ENCODE results near the gene CLMP.

DNA sequence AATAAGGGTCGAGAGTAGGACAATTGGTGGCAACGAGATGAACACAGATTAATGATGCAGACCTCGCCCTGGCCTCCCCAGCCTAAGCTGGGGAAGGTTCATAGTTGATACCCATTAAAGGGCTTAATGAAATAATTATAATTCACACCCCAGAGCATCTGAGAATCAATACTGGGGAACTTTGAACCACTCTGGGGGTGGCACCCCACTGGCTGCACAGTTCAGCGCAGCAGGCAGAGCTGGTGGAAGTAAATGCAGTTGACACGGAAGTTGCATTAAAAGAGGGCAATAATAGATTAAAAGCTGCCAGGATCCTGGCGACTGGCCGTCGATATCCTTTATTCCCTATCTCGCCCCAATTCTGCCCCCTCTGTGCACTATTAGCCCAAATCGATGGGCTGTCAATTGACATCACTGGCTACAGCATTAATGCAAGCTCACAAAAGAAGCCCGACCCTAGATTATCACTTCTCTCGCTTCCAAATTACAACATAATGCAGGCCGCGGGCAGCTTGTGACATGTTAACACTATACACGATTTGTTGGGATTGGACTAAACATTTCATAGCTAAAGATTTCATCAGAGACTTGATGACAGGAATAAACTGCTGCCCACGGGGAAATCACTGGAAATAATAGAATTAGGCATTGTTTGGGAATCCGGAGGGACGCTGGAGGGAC is 147.6 kb downstream of the CLMP start:
- TF ChIP-seq TAF1 (IDR thresholded peaks at IDR 0.05; ENCODE audit: borderline replicate concordance, insufficient read depth, low read length) = no peak
- TF ChIP-seq, protein P1, sequence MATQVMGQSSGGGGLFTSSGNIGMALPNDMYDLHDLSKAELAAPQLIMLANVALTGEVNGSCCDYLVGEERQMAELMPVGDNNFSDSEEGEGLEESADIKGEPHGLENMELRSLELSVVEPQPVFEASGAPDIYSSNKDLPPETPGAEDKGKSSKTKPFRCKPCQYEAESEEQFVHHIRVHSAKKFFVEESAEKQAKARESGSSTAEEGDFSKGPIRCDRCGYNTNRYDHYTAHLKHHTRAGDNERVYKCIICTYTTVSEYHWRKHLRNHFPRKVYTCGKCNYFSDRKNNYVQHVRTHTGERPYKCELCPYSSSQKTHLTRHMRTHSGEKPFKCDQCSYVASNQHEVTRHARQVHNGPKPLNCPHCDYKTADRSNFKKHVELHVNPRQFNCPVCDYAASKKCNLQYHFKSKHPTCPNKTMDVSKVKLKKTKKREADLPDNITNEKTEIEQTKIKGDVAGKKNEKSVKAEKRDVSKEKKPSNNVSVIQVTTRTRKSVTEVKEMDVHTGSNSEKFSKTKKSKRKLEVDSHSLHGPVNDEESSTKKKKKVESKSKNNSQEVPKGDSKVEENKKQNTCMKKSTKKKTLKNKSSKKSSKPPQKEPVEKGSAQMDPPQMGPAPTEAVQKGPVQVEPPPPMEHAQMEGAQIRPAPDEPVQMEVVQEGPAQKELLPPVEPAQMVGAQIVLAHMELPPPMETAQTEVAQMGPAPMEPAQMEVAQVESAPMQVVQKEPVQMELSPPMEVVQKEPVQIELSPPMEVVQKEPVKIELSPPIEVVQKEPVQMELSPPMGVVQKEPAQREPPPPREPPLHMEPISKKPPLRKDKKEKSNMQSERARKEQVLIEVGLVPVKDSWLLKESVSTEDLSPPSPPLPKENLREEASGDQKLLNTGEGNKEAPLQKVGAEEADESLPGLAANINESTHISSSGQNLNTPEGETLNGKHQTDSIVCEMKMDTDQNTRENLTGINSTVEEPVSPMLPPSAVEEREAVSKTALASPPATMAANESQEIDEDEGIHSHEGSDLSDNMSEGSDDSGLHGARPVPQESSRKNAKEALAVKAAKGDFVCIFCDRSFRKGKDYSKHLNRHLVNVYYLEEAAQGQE (IDR thresholded peaks at IDR 0.05; ENCODE audit: insufficient read depth in 1 of 2, low read depth in 2 of 2, low read length in 2 of 2) = no peak

Data from PFSK-1 (cell line).